Mucosa of descending colon (tissue), 3 donors: ENCODE measurements around the gene BCKDHB. TPM values are rescaled to one million over a fixed set of nuclear protein-coding genes. Genes with fewer than 3 reads are reported as not detected.

ENCODE experiments used
- ATAC-seq: fragments of 200-7000 bp; cut with Tn5 transposase; one replicate; pipeline ENCODE4 v1.9.1; 2020; ENCODE audit warnings: mild to moderate bottlenecking, moderate library complexity
- DNase-seq, 3 donors: peaks; one replicate each; pipeline ENCODE4 v3.0.0-alpha.2; 2020
- H3K36me3 ChIP-seq: fragments of 200-600 bp; one replicate; pipeline ENCODE4 v1.8.0; 2021; ENCODE audit warnings: low read depth, mild to moderate bottlenecking
- H3K4me1 ChIP-seq: fragments of 200-600 bp; one replicate; pipeline ENCODE4 v1.8.0; 2021; ENCODE audit warnings: low read depth, mild to moderate bottlenecking
- H3K4me3 ChIP-seq: fragments of 200-600 bp; one replicate; pipeline ENCODE4 v1.8.0; 2021; ENCODE audit warnings: mild to moderate bottlenecking
- H3K9me3 ChIP-seq: fragments of 200-600 bp; one replicate; pipeline ENCODE4 v1.8.0; 2021; ENCODE audit warnings: mild to moderate bottlenecking
- intact Hi-C, 2 donors: fragments of 100-400 bp; cut with DNase I in 1 of 2; cut with micrococcal nuclease in 1 of 2; formaldehyde crosslinking; loops; one replicate each; pipeline versions ENCODE4 v1.11.0 to v1.11.1; 2022; cut with DNase I, micrococcal nuclease
- total RNA-seq, 3 donors: library from RNA; stranded (reverse); fragmentation: NEBNext Ultra II Directional in 2 of 3; extraction: Animal tissue kit (Norgen Biotek cat#: 25700) in 2 of 3; gene quantifications; one replicate each; pipeline versions ENCODE4 v1.2.1 to v1.2.4, GENCODE V29; 2021 to 2023
- TF ChIP-seq, protein P1 (sequence below): fragments of 200-600 bp; IDR thresholded peaks from one replicate; pipeline ENCODE4 v1.8.0; 2022; ENCODE audit warnings: antibody characterized with exemption, mild to moderate bottlenecking
- donor health status: DM: no; HTN: no; CAD: no; lungs with moderate emphysema.
- donor health status: DM: no; HTN: no; CAD: no.
- donor health status: DM: no; HTN: yes; CAD: no.

Gene BCKDHB
- total RNA-seq, 3 donors from 2014 or later = 25.8 to 49.7 (median 45.1) TPM

DNA sequence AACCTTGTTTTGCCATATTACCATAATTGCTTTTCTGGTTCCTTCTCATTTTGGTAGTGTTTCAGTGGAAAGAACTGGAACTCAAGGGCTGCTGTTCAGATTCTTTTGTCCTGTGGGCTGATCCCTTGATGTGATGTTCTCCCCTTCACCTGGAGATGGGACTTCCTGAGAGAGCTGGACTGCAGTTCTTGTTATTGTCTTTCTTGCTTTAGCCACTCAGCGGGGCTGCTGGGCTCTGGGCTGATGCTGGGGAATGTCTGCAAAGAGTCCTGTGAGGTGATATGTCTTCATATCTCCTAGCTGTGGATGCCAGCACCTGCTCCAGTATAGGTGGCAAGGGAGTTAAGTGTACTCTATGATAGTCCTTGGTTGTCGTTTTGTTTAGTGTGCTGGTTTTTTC lies 79.0 kb downstream of the BCKDHB start:
- DNase-seq (no peak), ATAC-seq (no peak)
- H3K36me3 ChIP-seq = no peaks in the 10 kb centered on the region
- no peaks in the 10 kb centered on the region for H3K4me1 ChIP-seq
- H3K9me3 ChIP-seq = no peaks in the 10 kb centered on the region
- no peak overlapping the region for H3K4me3 ChIP-seq
- intact Hi-C loops = no loop called here
- TF ChIP-seq, protein P1, sequence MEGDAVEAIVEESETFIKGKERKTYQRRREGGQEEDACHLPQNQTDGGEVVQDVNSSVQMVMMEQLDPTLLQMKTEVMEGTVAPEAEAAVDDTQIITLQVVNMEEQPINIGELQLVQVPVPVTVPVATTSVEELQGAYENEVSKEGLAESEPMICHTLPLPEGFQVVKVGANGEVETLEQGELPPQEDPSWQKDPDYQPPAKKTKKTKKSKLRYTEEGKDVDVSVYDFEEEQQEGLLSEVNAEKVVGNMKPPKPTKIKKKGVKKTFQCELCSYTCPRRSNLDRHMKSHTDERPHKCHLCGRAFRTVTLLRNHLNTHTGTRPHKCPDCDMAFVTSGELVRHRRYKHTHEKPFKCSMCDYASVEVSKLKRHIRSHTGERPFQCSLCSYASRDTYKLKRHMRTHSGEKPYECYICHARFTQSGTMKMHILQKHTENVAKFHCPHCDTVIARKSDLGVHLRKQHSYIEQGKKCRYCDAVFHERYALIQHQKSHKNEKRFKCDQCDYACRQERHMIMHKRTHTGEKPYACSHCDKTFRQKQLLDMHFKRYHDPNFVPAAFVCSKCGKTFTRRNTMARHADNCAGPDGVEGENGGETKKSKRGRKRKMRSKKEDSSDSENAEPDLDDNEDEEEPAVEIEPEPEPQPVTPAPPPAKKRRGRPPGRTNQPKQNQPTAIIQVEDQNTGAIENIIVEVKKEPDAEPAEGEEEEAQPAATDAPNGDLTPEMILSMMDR = no peak

DNA sequence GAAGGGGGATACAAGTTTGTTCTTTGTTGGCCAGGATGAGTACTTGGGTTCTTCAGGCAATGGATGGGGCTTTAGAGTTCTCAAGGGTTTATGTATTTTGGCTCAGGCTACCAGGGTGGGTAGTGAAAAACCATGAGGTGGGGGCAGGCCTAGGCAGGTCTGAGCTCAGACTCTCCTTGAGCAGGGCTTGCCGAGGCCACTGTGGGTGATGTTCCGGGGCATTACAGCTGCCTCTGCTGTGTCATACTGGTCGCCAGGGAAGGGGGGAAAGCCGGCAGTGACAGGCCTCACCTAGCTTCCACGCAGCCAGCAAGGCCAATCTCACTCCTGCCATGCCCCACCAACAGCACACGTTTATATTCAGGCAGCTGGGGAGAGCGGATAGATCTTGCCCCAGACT lies 79.6 kb downstream of the BCKDHB start:
- DNase-seq (no peak), ATAC-seq (no peak)
- Histone ChIP-seq H3K4me3 (no peak overlapping the region), H3K4me1 (no peaks in the 10 kb centered on the region), H3K36me3 (no peaks in the 10 kb centered on the region), H3K9me3 (no peaks in the 10 kb centered on the region)
- intact Hi-C loops = no loop called here
- TF ChIP-seq, protein P1 = no peak

DNA sequence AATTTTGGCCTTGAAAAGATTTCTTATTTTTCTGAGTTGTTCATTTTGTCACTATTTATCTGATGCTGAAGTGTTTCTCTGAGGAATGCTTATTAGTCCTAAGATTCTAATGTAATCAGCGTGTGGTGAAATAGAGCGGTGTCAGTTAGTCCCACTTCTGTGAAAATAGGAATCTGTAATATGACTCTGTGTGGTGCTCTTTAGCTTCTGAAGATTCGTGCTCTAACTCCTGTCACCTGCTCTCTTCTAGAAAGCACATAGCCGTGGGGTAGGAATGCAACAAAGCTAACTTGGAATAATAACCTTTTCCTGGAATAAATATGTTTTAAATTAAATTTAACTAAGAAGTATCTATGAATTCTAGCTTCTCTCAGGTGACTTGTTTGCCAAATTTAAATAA lies 90.4 kb downstream of the BCKDHB start:
- intact Hi-C loops = no loop called here
- H3K36me3 ChIP-seq = no peaks in the 10 kb centered on the region
- ATAC-seq = no peak
- no peaks in the 10 kb centered on the region for H3K9me3 ChIP-seq
- no peaks in the 10 kb centered on the region for H3K4me1 ChIP-seq
- TF ChIP-seq, protein P1 = no peak
- H3K4me3 ChIP-seq = no peak overlapping the region
- no peak for DNase-seq

DNA sequence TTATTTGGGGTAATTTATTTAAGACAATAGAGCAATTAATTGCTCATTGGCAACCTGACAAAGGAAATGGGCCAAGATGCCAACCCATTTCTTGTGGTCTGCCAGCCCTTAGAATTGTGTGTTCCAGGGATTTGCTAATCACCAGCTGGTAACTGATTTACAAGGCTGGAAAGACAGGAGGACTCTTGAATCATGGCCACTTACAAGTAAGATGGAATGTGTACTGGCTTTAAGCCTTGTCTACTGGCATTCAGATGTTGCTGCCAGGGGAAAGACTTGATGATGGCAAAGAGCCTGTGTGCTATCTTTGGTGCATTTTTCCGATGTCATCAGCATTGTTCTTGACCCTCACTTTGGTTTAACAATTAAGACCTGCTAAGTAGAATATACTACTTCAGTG lies 91.0 kb downstream of the BCKDHB start:
- no peak overlapping the region for H3K4me3 ChIP-seq
- H3K36me3 ChIP-seq = no peaks in the 10 kb centered on the region
- H3K9me3 ChIP-seq = no peaks in the 10 kb centered on the region
- ATAC-seq (no peak), DNase-seq (no peak)
- no peaks in the 10 kb centered on the region for H3K4me1 ChIP-seq
- intact Hi-C loops = no loop called here
- TF ChIP-seq, protein P1 = no peak

DNA sequence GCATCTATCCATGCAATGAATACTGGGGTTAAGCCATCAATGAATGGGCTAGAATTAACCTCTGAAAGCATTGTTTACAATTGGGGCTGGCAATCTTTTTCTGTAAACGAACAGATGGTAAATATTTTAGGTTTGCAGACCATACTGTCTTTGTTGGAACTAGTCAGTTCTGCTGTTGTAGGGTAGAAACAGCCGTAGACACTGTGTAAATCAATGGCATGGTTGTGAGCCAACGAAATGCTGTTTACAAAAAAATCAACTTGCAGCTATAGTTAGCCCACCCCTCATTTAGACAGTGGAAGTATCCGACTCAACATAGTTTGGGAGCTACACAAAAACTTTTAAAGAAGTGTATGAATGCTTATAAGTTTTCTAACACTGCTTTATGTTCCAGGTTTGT lies 91.5 kb downstream of the BCKDHB start:
- no peak for ATAC-seq
- Histone ChIP-seq H3K36me3 (no peaks in the 10 kb centered on the region), H3K9me3 (no peaks in the 10 kb centered on the region), H3K4me1 (no peaks in the 10 kb centered on the region), H3K4me3 (no peak overlapping the region)
- intact Hi-C loops = no loop called here
- no peak for DNase-seq
- TF ChIP-seq, protein P1 = no peak

DNA sequence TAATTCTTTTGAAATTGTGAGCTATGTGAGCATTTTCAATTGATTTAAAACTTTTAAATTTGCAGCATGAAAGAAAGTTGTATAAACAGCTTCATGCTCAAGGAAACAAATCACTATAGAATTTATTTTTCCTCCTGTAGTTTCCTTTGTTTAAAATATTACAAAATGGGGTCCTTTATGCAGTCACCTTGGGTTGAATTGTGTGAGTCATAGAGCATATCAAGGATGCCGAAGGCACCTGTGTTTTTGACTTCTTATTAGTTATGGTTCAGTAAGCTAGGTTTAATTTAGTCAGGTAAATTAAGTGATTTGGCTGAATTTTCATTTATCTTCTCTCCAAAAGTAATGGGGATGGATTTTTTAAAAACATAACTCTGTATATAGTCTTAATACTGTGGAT lies 96.8 kb downstream of the BCKDHB start:
- intact Hi-C loops = no loop called here
- no peaks in the 10 kb centered on the region for H3K36me3 ChIP-seq
- no peaks in the 10 kb centered on the region for H3K9me3 ChIP-seq
- TF ChIP-seq, protein P1 = no peak
- DNase-seq (no peak), ATAC-seq (no peak)
- no peak overlapping the region for H3K4me3 ChIP-seq
- no peaks in the 10 kb centered on the region for H3K4me1 ChIP-seq
